Measurements from ENCODE around the gene FBXO17. TPM values are rescaled to one million over a fixed set of nuclear protein-coding genes. Genes with fewer than 3 reads are reported as not detected.

FBXO17 gene
- polyA plus RNA-seq, 1 donor from 2014 or later, result not detected

DNA sequence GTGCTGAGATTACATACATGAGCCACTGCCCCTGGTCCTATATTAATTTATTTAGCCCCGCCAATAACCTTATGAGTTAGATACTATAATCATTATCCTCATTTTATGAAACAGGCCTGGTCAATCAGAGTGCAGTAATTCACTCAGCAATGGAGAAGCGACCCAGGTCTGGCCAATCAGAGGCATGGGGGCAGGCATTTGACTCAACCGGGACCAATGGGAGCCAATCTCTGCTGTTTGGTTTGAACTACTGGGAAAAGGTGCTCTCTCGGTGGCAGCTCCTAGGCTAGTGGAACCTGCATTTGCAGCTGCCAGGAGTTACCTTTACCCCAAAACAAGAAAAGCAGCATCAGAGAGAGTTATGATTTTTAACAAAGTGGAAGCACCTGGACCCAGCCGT, 82.7 kb downstream of the FBXO17 start:
- Histone ChIP-seq H3K4me3 (ENCODE audit: low read length) (no peak overlapping the region), H3K9me2 (ENCODE audit: insufficient read depth, low read length) (no peaks in the 10 kb centered on the region), H4K20me1 (ENCODE audit: insufficient read depth) (no peaks in the 10 kb centered on the region), H2AFZ (ENCODE audit: low read depth, low read length) (no peak overlapping the region), H3K79me2 (replicated peaks; ENCODE audit: insufficient read depth, low read length) (no peaks in the 10 kb centered on the region), H3K27me3 (ENCODE audit: insufficient read depth, low read depth, low read length) (no peaks in the 10 kb centered on the region), H3K4me2 (ENCODE audit: low read length) (no peak overlapping the region), H3K36me3 (ENCODE audit: insufficient read depth, low read length) (no peaks in the 10 kb centered on the region), H3K27ac (ENCODE audit: low read length) (no peak overlapping the region), H3F3A (ENCODE audit: insufficient read depth, low read length, poor library complexity, severe bottlenecking) (no peaks in the 10 kb centered on the region), H3K9me3 (ENCODE audit: low read length) (no peaks in the 10 kb centered on the region), H3K9ac (ENCODE audit: low read length) (no peak overlapping the region)
- no peak for TF ChIP-seq SMC3 (conservative IDR thresholded peaks at IDR 0.05; ENCODE audit: poor library complexity)
- TF ChIP-seq EZH2 (IDR thresholded peaks at IDR 0.05; ENCODE audit: borderline replicate concordance, insufficient read depth, low read length, poor library complexity, severe bottlenecking), result no peak
- TF ChIP-seq TAF1 (IDR thresholded peaks at IDR 0.05; ENCODE audit: low read depth), result no peak
- TF ChIP-seq, protein P1, sequence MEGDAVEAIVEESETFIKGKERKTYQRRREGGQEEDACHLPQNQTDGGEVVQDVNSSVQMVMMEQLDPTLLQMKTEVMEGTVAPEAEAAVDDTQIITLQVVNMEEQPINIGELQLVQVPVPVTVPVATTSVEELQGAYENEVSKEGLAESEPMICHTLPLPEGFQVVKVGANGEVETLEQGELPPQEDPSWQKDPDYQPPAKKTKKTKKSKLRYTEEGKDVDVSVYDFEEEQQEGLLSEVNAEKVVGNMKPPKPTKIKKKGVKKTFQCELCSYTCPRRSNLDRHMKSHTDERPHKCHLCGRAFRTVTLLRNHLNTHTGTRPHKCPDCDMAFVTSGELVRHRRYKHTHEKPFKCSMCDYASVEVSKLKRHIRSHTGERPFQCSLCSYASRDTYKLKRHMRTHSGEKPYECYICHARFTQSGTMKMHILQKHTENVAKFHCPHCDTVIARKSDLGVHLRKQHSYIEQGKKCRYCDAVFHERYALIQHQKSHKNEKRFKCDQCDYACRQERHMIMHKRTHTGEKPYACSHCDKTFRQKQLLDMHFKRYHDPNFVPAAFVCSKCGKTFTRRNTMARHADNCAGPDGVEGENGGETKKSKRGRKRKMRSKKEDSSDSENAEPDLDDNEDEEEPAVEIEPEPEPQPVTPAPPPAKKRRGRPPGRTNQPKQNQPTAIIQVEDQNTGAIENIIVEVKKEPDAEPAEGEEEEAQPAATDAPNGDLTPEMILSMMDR (IDR thresholded peaks at IDR 0.05; ENCODE audit: poor library complexity, severe bottlenecking), result no peak
- TF ChIP-seq MXI1 (conservative IDR thresholded peaks at IDR 0.05; ENCODE audit: poor library complexity, severe bottlenecking), result no peak
- no peak for TF ChIP-seq POLR2AphosphoS5 (IDR thresholded peaks at IDR 0.05)
- no peak for TF ChIP-seq REST (IDR thresholded peaks at IDR 0.05; ENCODE audit: borderline replicate concordance)
- no peak for TF ChIP-seq EP300 (conservative IDR thresholded peaks at IDR 0.05; ENCODE audit: poor library complexity, severe bottlenecking)
- no peak for TF ChIP-seq RAD21 (conservative IDR thresholded peaks at IDR 0.05)

GRCh38 chr19:38891771-38892170, 83.8 kb downstream of the FBXO17 start:
- Histone ChIP-seq H3F3A (ENCODE audit: insufficient read depth, low read length, poor library complexity, severe bottlenecking) (no peaks in the 10 kb centered on the region), H3K27ac (ENCODE audit: low read length) (no peak overlapping the region), H3K9me3 (ENCODE audit: low read length) (no peaks in the 10 kb centered on the region), H3K27me3 (ENCODE audit: insufficient read depth, low read depth, low read length) (no peaks in the 10 kb centered on the region), H3K36me3 (ENCODE audit: insufficient read depth, low read length) (no peaks in the 10 kb centered on the region), H3K4me2 (ENCODE audit: low read length) (no peak overlapping the region), H3K9me2 (ENCODE audit: insufficient read depth, low read length) (no peaks in the 10 kb centered on the region), H4K20me1 (ENCODE audit: insufficient read depth) (no peaks in the 10 kb centered on the region), H3K79me2 (replicated peaks; ENCODE audit: insufficient read depth, low read length) (no peaks in the 10 kb centered on the region), H3K9ac (ENCODE audit: low read length) (no peak overlapping the region), H2AFZ (ENCODE audit: low read depth, low read length) (no peak overlapping the region), H3K4me3 (ENCODE audit: low read length) (no peak overlapping the region)
- TF ChIP-seq SMC3 (conservative IDR thresholded peaks at IDR 0.05; ENCODE audit: poor library complexity) (no peak), RAD21 (conservative IDR thresholded peaks at IDR 0.05) (no peak), EP300 (conservative IDR thresholded peaks at IDR 0.05; ENCODE audit: poor library complexity, severe bottlenecking) (no peak), POLR2AphosphoS5 (IDR thresholded peaks at IDR 0.05) (no peak)
- TF ChIP-seq, protein P1 (IDR thresholded peaks at IDR 0.05; ENCODE audit: poor library complexity, severe bottlenecking), result no peak

Other genes with a start within 250 kb of the FBXO17 start
- gene CAPN12, start 231.3 kb downstream of the FBXO17 start, polyA plus RNA-seq, result not detected in 2 replicates
- gene LGALS7, start 202.2 kb downstream of the FBXO17 start, polyA plus RNA-seq, result not detected in 2 replicates
- not detected in 2 replicates for gene LGALS7B, start 186.5 kb downstream of the FBXO17 start, polyA plus RNA-seq
- gene LGALS4, start 162.8 kb downstream of the FBXO17 start, polyA plus RNA-seq, result 1.2 and 1.3 TPM in 2 replicates
- gene ECH1, start 143.9 kb downstream of the FBXO17 start, polyA plus RNA-seq, result 38.4 and 42.2 TPM in 2 replicates
- 315 and 331 TPM in 2 replicates for gene HNRNPL, start 125.8 kb downstream of the FBXO17 start, polyA plus RNA-seq
- 0.66 and 0.77 TPM in 2 replicates for gene RINL, start 97.5 kb downstream of the FBXO17 start, polyA plus RNA-seq
- 102 and 117 TPM in 2 replicates for gene SIRT2, start 76.1 kb downstream of the FBXO17 start, polyA plus RNA-seq
- 11.9 and 21.4 TPM in 2 replicates for gene NFKBIB, start 75.8 kb downstream of the FBXO17 start, polyA plus RNA-seq
- 2.3 and 2.5 TPM in 2 replicates for gene CCER2, start 63.6 kb downstream of the FBXO17 start, polyA plus RNA-seq
- gene SARS2, start 45.0 kb downstream of the FBXO17 start, polyA plus RNA-seq, result 14.6 and 19.4 TPM in 2 replicates
- gene MRPS12, start 44.8 kb downstream of the FBXO17 start, polyA plus RNA-seq, result 30.0 and 40.3 TPM in 2 replicates
- 2.7 and 6.2 TPM in 2 replicates for gene FBXO27, start 56.8 kb upstream of the FBXO17 start, polyA plus RNA-seq
- not detected in 2 replicates for gene ACP7, start 108.6 kb upstream of the FBXO17 start, polyA plus RNA-seq
- 5.4 and 7.2 TPM in 2 replicates for gene PAK4, start 150.0 kb upstream of the FBXO17 start, polyA plus RNA-seq
- not detected in 2 replicates for gene NCCRP1, start 221.2 kb upstream of the FBXO17 start, polyA plus RNA-seq
- gene SYCN, start 228.5 kb upstream of the FBXO17 start, polyA plus RNA-seq, result not detected in 2 replicates

All from neural cell (in vitro differentiated cells).